ENCODE data around the gene HPS4.

The HPS4 gene

DNA sequence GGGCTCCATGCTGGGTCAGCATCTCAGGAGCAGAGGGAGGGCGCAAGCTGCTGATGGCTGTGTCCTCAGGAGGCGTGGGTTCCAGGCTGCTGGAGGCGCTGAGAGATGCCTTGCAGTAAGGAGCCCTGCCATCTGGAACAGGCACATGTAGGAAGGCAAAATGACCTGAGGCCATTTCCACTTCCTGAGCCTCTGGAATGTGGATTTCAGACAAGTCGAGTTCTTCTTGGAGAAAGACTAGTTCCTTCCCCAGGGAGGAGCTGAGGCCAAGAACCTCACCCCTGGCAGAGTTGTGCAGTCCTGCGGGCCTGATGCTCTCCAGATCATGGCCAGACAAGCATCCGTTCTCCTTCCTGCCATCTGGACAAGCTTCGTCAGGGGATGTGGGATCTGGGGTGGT lies 19.3 kb downstream of the HPS4 start:
- no peak for DNase-seq (ENCODE audit: low read depth in 2 of 2)

- DNase-seq (ENCODE audit: low read depth in 2 of 2) = no peak
These were observed 19.9 kb downstream of the HPS4 start for GRCh38 chr22:26463688-26464087.

DNA sequence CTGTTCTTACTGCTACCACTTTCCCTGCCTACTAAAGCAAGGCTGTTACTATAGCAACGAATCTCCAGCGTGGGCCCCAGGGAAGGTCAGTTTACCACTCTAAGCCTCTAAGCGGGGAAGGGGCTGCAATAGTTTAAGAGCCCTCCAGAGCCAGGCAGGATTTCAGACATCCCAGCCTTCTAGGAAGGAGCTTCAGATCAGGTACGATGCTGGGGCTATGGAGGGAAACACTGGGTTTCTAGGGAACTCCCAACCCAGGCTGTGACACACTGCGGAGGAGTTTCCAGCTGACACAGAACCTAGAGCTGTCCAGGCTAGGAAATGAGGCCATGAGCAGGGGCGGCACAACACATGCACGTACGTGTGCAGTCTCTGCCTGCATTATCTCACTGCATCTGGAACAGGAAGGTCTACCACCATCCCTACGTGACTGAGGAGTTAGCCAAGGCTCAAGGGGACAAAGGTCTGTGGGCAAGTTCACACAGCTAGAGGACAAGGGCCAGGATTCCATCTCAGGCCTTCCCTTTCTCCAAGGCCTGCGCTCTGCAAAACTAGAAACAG lies 20.4 kb downstream of the HPS4 start:
- no peak for DNase-seq (ENCODE audit: low read depth in 2 of 2)

GRCh38 chr22:26462641-26463040 lies 20.9 kb downstream of the HPS4 start:
- no peak for DNase-seq (ENCODE audit: low read depth in 2 of 2)

GRCh38 chr22:26462051-26462450 lies 21.5 kb downstream of the HPS4 start:
- DNase-seq (ENCODE audit: low read depth in 2 of 2) = no peak

DNA sequence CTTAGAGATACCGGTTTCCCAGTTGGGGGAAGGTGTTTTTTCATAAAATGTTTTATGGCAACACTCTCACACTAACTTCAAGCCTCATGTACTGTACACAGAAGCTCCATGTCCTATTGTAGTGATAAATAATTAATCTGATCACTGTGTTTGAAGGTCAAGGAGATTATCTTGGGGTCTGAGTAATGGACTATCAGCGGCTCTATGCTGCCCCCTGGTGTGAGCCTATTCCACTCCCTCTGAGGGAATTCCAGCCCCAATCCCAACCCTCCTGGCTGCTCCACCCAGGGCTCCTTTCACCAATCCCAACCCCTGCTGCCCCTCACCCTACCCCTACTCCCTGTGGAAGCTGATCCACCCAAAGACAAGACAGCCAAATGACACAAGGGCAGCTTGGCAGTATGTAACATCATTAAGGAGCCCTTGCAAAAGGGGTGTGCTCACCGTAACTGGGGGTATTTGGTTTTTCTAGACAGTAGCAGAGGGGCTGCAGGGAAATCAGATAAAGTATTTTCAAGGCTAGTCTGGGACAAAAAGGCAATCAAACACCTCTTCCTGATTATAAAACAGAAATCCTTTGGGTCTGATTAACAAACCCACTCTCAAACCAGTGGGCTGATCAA lies 22.3 kb downstream of the HPS4 start:
- peak in 1 of 2 experiments; percentile 43 for DNase-seq (ENCODE audit: low read depth in 2 of 2)

DNA sequence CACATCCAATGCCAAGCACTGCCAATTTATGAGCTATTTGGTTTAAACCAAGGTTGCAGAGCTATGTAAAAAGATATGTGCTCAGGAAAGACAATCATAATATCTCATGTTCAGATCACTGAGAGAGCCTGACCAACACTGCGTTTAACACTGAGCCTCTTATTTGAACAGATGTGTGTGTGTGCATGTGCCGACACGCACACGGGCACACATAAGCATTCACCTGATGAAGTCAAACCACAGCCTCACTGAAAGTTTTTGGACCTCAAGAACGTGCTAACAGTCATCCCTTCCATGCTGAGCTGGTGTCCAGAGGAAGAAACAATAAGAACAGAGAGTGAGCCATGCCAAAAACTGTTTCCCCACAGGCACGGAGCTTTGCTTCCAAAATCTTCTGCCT lies 23.4 kb downstream of the HPS4 start:
- no peak for DNase-seq (ENCODE audit: low read depth in 2 of 2)

- no peak for DNase-seq (ENCODE audit: low read depth in 2 of 2)
These were observed 25.8 kb downstream of the HPS4 start for GRCh38 chr22:26457661-26458272.

DNA sequence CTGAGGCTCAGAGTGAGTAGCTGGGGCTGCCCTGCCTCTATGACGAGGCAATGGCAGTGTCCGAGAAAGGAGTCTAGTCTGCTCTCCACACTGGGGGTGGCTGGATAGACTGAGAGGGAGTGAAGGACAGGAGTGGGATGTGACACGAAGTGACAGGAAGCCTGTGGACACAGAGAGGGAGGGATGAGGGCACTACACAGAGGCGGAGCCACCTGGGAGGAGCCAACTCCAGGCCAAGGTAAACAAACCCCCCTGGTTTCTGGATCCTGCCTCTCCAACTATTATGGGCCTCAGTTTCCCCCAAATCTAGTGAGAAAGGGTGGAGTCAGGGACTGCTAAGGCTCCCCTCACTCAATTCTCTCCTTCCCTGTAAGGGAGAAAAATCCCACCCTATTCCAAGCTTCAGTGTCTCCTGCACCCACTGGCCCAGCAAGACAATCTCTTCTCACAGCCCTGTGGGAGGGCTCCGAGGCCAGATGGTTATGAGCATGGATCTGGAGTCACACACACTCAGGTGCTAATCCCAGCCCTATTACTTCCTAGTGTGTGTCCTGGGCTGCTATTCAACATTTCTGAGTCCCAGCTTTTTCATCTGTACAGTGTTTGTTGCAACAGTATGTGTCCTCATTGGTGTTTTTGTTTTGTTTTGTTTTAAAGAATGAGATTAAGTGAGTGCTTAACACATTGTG lies 29.6 kb downstream of the HPS4 start:
- DNase-seq (ENCODE audit: low read depth in 2 of 2) = no peak

DNA sequence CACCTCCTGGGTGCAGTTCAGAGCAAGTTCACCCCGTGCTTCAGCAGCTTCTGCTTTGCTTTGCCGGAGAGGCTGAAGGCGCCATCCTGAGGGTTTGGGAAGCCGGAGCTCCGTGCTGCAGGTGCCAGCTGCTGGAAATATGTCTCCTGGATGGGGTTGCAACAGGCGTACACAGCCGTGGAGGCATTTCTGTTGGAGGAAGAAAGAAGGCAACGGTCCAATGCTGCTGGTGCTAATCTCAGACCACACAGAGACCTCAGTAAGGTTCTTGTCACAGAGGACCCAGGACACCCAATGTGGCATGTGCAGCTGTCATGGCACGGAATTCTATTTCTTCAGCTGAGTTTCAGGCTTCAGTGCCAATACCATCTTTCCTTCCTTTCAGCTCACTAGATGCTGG lies 30.4 kb downstream of the HPS4 start:
- DNase-seq (ENCODE audit: low read depth in 2 of 2) = no peak

- DNase-seq (ENCODE audit: low read depth in 2 of 2) = no peak
These were observed 31.2 kb downstream of the HPS4 start for GRCh38 chr22:26452236-26453016.

DNA sequence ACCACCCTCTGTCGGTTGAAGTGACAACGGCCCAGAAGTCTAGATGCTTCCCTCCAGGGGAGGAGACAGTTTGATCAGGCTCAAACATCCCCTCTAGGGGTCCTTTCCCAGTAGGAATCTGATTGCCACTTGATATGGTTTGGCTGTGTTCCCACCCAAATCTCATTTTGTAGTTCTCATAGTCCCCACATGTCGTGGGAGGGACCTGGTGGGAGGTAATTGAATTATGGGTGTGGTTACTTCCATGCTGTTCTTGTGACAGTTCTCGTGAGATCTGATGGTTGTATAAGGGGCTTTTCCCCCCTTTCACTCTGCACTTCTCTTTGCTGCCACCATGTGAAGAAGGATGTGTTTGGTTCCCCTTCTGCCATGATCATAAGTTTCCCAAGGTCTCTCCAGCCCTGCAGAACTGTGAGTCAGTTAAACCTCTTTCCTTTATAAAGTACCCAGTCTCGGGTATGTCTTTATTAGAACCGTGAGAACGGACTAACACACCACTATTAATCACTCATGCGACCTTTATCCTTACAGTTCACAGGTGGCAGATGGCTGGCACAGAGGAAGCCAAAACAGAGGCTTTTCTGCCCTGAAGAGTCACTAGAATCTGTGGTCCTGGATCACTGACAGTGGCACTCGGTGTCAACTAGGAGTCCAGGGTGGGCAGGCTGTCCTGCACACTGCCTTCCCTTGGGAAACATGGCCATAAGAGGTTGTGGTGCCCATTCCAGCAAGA lies 33.0 kb downstream of the HPS4 start:
- no peak for DNase-seq (ENCODE audit: low read depth in 2 of 2)

GRCh38 chr22:26448941-26449340 lies 34.6 kb downstream of the HPS4 start:
- DNase-seq (ENCODE audit: low read depth in 2 of 2) = no peak

DNA sequence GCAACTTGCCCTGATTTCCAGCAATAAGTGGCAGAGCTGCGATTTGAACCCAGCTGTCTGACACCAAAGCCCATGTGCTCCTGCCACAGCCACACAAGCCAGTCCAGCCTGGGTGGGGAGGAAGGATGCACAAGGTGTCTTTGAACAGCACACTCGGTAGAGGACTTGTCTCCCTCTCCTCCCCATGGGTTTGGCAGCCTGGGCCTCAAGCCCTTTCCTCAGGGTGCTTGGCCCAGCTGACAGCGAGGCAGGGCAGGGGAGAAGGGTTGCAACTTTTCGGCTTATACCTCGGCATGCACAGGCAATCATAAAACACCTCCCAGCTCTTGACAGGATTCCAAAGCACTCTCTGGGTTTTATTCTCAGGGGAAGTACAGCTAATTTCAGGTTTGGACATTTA lies 35.2 kb downstream of the HPS4 start:
- no peak for DNase-seq (ENCODE audit: low read depth in 2 of 2)

DNA sequence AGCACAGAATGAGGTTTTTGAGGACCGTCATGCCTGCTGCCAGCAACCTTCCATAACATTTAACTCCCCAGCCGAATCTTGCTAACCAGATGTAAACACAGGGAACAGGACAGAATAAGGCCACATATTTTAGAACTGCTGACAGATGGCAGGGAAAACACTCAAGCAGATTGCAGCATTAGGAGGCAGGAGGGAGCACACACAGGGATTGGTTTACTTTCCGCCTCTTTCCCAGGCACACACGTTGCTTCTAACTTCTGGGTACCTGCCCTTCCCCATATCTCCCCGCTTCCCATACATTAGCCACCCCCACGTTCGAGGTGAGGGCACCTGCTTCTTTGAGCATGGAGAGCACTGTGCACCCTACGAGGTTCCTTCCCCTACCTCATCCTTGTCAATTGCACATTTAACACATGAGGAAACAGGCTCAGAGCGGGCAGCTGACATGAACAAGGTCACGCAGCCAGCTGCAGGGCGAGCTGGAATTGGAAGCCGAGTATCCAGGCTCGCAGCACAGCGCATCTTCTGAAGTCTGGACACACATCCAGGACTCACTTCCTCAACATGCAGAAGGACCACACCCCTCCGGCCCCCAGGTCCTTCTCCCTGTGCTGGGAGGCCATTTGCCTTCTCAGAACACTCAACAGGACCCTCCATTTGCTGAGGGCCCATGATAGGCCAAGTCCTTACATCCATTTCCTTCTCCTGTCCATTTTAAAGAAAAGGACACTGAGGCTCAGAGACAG lies 35.8 kb downstream of the HPS4 start:
- no peak for DNase-seq (ENCODE audit: low read depth in 2 of 2)

- no peak for DNase-seq (ENCODE audit: low read depth in 2 of 2)
These were observed 36.6 kb downstream of the HPS4 start for GRCh38 chr22:26446808-26447515.

GRCh38 chr22:26445577-26446275 lies 37.9 kb downstream of the HPS4 start:
- no peak for DNase-seq (ENCODE audit: low read depth in 2 of 2)

- no peak for DNase-seq (ENCODE audit: low read depth in 2 of 2)
These were observed 38.8 kb downstream of the HPS4 start for GRCh38 chr22:26444777-26445176.

GRCh38 chr22:26443901-26444690 lies 39.5 kb downstream of the HPS4 start:
- DNase-seq (ENCODE audit: low read depth in 2 of 2) = no peak

Measured in stimulated activated CD4-positive, alpha-beta T cell treated with anti-CD3 and anti-CD28 coated beads, Interleukin-12 subunit alpha, Interleukin-12 subunit beta, amount 100 ng/mL, for 24 hours (primary cell).